Neural cell (in vitro differentiated cells): ENCODE data around the gene AHNAK. TPM values are rescaled to one million over a fixed set of nuclear protein-coding genes. Genes with fewer than 3 reads are reported as not detected.
"Not testable (repeated sequence)": the region's sequence is repeated elsewhere in the genome, so short reads cannot be mapped to it uniquely, and the experiment has no call there.

Experiments
- H2AFZ ChIP-seq: fragments of 200-600, 300-800 bp; sonication (generic), shearing (Covaris generic); 2 replicates; pipeline ENCODE4 v1.6.0; 2014; ENCODE audit warnings: low read depth, mild to moderate bottlenecking, antibody characterized with exemption, low read length, moderate library complexity
- H3F3A ChIP-seq: fragments of 200-600 bp; shearing (Covaris generic); 2 replicates; pipeline ENCODE4 v1.6.1; 2016; ENCODE audit warnings: mild to moderate bottlenecking, moderate library complexity, mixed read lengths, antibody characterized with exemption, low read length; ENCODE audit not compliant: insufficient read depth, poor library complexity, severe bottlenecking
- H3K27ac ChIP-seq: fragments of 200-600, 300-800 bp; sonication (generic), shearing (Covaris generic); 2 replicates; pipeline ENCODE4 v1.5.1; 2014; ENCODE audit warnings: mild to moderate bottlenecking, low read length, moderate library complexity
- H3K27me3 ChIP-seq: fragments of 300-800, 200-600 bp; sonication (generic), shearing (Covaris generic); 2 replicates; pipeline ENCODE4 v1.6.0; 2014; ENCODE audit warnings: mild to moderate bottlenecking, low read depth, low read length, moderate library complexity; ENCODE audit not compliant: insufficient read depth
- H3K36me3 ChIP-seq: fragments of 300-800, 200-600 bp; sonication (generic), shearing (Covaris generic); 2 replicates; pipeline ENCODE4 v1.5.1; 2014; ENCODE audit warnings: mild to moderate bottlenecking, antibody characterized with exemption, low read length, moderate library complexity; ENCODE audit not compliant: insufficient read depth
- H3K4me2 ChIP-seq: fragments of 300-800, 200-600 bp; sonication (generic), shearing (Covaris generic); 2 replicates; pipeline ENCODE4 v1.6.0; 2014; ENCODE audit warnings: mild to moderate bottlenecking, low read length
- H3K4me3 ChIP-seq: fragments of 300-800, 200-600 bp; sonication (generic), shearing (Covaris generic); 2 replicates; pipeline ENCODE4 v1.5.1; 2014; ENCODE audit warnings: mild to moderate bottlenecking, low read length, moderate library complexity
- H3K79me2 ChIP-seq: fragments of 200-600 bp; shearing (Covaris generic); replicated peaks from 2 replicates; pipeline ENCODE4 v1.6.0; 2014; ENCODE audit warnings: mild to moderate bottlenecking, low read length, moderate library complexity; ENCODE audit not compliant: insufficient read depth
- H3K9ac ChIP-seq: fragments of 300-800, 200-600 bp; sonication (generic), shearing (Covaris generic); 2 replicates; pipeline ENCODE4 v1.6.1; 2016; ENCODE audit warnings: mild to moderate bottlenecking, low read length, mixed read lengths
- H3K9me2 ChIP-seq: fragments of 200-600 bp; shearing (Covaris generic); 2 replicates; pipeline ENCODE4 v1.6.1; 2016; ENCODE audit warnings: mild to moderate bottlenecking, low read length, mixed read lengths; ENCODE audit not compliant: insufficient read depth
- H3K9me3 ChIP-seq: fragments of 200-600, 300-800 bp; sonication (generic), shearing (Covaris generic); 2 replicates; pipeline ENCODE4 v1.6.1; 2016; ENCODE audit warnings: mild to moderate bottlenecking, mixed run types, low read length, moderate library complexity, mixed read lengths
- H4K20me1 ChIP-seq: fragments of 200-600 bp; shearing (Covaris generic); 2 replicates; pipeline ENCODE4 v1.6.1; 2016; ENCODE audit warnings: mild to moderate bottlenecking, mixed run types; ENCODE audit not compliant: insufficient read depth
- EP300 ChIP-seq: fragments of 450-650 bp; conservative IDR thresholded peaks from 2 replicates; pipeline ENCODE4 v1.6.1; 2014; ENCODE audit warnings: antibody characterized with exemption, mild to moderate bottlenecking, moderate library complexity; ENCODE audit not compliant: poor library complexity, severe bottlenecking
- EZH2 ChIP-seq: fragments of 200-600, 300-800 bp; shearing (Covaris generic), sonication (generic); IDR thresholded peaks from 2 replicates; pipeline ENCODE4 v1.6.1; 2014; ENCODE audit warnings: antibody characterized with exemption, low read length, borderline replicate concordance, mild to moderate bottlenecking; ENCODE audit not compliant: insufficient read depth, poor library complexity, severe bottlenecking
- MXI1 ChIP-seq: fragments of 450-650 bp; conservative IDR thresholded peaks from 2 replicates; pipeline ENCODE4 v1.6.1; 2014; ENCODE audit warnings: antibody characterized with exemption, mild to moderate bottlenecking; ENCODE audit not compliant: poor library complexity, severe bottlenecking
- POLR2AphosphoS5 ChIP-seq: IDR thresholded peaks from 2 replicates; pipeline ENCODE4 v1.6.1; 2012
- RAD21 ChIP-seq: fragments of 450-650 bp; conservative IDR thresholded peaks from 2 replicates; pipeline ENCODE4 v1.6.1; 2014; ENCODE audit warnings: antibody characterized with exemption, mild to moderate bottlenecking, moderate library complexity
- SMC3 ChIP-seq: fragments of 450-650 bp; conservative IDR thresholded peaks from 2 replicates; pipeline ENCODE4 v1.6.1; 2014; ENCODE audit warnings: antibody characterized with exemption, mild to moderate bottlenecking, moderate library complexity; ENCODE audit not compliant: poor library complexity
- TAF1 ChIP-seq: IDR thresholded peaks from 2 replicates; pipeline ENCODE4 v1.6.1; 2012; ENCODE audit warnings: low read depth
- polyA plus RNA-seq: library from polyadenylated mRNA; depleted of rRNA; stranded (reverse); fragments of >200 nt; gene quantifications from 2 replicates; pipeline ENCODE4 v1.2.3, GENCODE V29; 2014
- TF ChIP-seq, protein P1 (sequence below): fragments of 450-650 bp; IDR thresholded peaks from 2 replicates; pipeline ENCODE4 v1.5.1; 2014; ENCODE audit warnings: antibody characterized with exemption, mild to moderate bottlenecking, moderate library complexity; ENCODE audit not compliant: poor library complexity, severe bottlenecking
- TF ChIP-seq, protein P2 (sequence below): IDR thresholded peaks from 2 replicates; pipeline ENCODE4 v1.6.1; 2012; ENCODE audit warnings: borderline replicate concordance

AHNAK gene
- polyA plus RNA-seq, 1 donor from 2014 or later, result 0.11 TPM

DNA sequence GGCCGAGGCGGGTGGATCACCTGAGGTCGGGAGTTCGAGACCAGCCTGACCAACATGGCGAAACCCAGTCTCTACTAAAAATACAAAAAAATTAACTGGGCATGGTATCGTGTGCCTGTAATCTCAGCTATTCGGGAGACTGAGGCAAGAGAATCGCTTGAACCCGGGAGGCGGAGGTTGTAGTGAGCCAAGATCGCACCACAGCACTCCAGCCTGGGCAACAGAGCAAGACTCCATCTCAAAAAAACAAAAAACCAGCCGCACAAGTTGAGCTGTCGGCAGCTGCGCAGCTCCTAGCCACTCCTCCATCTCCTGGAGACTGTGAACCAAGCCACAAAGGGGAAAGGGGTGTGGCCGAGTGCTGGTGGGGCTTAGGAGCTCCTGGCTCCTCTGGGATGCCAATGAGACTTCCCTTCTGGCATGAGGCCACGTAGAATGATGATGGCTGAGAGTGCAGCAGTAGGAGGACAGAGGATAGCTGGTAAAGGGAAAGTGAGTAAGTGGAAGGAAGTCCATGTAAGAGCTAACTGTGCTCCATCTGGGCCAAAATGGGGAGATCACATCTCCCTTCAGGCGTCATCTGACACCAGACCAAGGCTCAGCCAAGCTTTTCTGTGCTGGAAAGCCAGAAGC, 47.2 kb downstream of the AHNAK start:
- not testable (repeated sequence) for H2AFZ ChIP-seq

DNA sequence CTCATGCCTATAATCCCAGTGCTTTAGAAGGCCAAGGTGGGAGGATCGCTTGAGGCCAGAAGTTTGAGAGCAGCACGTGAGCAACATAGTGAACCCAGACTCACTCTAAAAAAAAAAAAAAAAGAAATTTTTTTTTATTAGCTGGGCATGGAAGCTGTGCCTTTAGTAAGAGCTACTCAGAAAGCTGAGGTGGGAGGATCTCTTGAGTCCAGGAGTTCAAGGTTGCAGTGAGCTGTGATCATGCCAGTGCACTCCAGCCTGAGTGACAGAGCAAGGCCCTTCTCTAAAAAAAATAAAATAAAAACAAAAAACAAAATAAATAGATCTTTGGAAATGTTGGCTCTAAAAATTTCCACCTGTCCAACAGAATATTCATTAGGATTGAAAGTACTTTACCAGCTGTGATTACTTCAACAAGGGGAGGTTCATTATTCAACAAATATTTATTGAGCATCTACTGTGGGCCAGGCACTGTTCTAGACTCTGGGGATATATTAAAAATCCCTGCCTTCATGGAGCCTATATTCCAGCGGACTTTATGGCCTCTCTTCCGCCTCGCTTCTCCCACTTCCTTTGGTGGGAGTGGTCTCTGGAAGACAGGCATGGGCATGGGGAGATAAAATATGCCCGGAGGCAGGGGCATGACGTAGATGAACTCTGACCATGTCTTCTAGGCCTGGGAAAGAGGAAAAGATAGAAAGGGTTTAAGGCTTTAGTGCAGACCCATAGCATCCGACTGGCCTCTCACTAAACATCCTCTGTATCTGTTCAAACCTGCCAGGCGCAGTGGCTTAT, 47.9 kb downstream of the AHNAK start:
- no peak overlapping the region for H3K4me3 ChIP-seq
- no peaks in the 10 kb centered on the region for H4K20me1 ChIP-seq
- no peaks in the 10 kb centered on the region for H3K27me3 ChIP-seq
- no peak for TF ChIP-seq EZH2
- TF ChIP-seq, protein P1, sequence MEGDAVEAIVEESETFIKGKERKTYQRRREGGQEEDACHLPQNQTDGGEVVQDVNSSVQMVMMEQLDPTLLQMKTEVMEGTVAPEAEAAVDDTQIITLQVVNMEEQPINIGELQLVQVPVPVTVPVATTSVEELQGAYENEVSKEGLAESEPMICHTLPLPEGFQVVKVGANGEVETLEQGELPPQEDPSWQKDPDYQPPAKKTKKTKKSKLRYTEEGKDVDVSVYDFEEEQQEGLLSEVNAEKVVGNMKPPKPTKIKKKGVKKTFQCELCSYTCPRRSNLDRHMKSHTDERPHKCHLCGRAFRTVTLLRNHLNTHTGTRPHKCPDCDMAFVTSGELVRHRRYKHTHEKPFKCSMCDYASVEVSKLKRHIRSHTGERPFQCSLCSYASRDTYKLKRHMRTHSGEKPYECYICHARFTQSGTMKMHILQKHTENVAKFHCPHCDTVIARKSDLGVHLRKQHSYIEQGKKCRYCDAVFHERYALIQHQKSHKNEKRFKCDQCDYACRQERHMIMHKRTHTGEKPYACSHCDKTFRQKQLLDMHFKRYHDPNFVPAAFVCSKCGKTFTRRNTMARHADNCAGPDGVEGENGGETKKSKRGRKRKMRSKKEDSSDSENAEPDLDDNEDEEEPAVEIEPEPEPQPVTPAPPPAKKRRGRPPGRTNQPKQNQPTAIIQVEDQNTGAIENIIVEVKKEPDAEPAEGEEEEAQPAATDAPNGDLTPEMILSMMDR, result no peak
- no peak for TF ChIP-seq SMC3
- TF ChIP-seq EP300, result no peak
- TF ChIP-seq, protein P2, sequence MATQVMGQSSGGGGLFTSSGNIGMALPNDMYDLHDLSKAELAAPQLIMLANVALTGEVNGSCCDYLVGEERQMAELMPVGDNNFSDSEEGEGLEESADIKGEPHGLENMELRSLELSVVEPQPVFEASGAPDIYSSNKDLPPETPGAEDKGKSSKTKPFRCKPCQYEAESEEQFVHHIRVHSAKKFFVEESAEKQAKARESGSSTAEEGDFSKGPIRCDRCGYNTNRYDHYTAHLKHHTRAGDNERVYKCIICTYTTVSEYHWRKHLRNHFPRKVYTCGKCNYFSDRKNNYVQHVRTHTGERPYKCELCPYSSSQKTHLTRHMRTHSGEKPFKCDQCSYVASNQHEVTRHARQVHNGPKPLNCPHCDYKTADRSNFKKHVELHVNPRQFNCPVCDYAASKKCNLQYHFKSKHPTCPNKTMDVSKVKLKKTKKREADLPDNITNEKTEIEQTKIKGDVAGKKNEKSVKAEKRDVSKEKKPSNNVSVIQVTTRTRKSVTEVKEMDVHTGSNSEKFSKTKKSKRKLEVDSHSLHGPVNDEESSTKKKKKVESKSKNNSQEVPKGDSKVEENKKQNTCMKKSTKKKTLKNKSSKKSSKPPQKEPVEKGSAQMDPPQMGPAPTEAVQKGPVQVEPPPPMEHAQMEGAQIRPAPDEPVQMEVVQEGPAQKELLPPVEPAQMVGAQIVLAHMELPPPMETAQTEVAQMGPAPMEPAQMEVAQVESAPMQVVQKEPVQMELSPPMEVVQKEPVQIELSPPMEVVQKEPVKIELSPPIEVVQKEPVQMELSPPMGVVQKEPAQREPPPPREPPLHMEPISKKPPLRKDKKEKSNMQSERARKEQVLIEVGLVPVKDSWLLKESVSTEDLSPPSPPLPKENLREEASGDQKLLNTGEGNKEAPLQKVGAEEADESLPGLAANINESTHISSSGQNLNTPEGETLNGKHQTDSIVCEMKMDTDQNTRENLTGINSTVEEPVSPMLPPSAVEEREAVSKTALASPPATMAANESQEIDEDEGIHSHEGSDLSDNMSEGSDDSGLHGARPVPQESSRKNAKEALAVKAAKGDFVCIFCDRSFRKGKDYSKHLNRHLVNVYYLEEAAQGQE, result no peak
- TF ChIP-seq MXI1, result no peak
- no peak for TF ChIP-seq RAD21
- TF ChIP-seq POLR2AphosphoS5, result no peak
- no peak for TF ChIP-seq TAF1
- no peaks in the 10 kb centered on the region for H3K36me3 ChIP-seq
- no peaks in the 10 kb centered on the region for H3K9me3 ChIP-seq
- H3K27ac ChIP-seq, result no peak overlapping the region
- no peaks in the 10 kb centered on the region for H3K79me2 ChIP-seq
- no peak overlapping the region for H3K9ac ChIP-seq
- no peaks in the 10 kb centered on the region for H3F3A ChIP-seq
- H2AFZ ChIP-seq, result no peak overlapping the region
- no peak overlapping the region for H3K4me2 ChIP-seq
- no peaks in the 10 kb centered on the region for H3K9me2 ChIP-seq

More for the DNA sequence above, 47.2 kb downstream of the AHNAK start:
- H3K36me3 ChIP-seq, H3K27me3 ChIP-seq, H3K4me2 ChIP-seq, H3K9me2 ChIP-seq, H3K4me3 ChIP-seq, H3K79me2 ChIP-seq, H3K9ac ChIP-seq, H4K20me1 ChIP-seq, H3K27ac ChIP-seq, H3K9me3 ChIP-seq, H3F3A ChIP-seq: not testable (repeated sequence)
